ENCODE data around the gene EDC3. TPM values are rescaled to one million over a fixed set of nuclear protein-coding genes. Genes with fewer than 3 reads are reported as not detected.

EDC3 gene
- total and polyA plus RNA-seq, 11 donors: 7.3 to 23.0 (median 16.5) TPM

DNA sequence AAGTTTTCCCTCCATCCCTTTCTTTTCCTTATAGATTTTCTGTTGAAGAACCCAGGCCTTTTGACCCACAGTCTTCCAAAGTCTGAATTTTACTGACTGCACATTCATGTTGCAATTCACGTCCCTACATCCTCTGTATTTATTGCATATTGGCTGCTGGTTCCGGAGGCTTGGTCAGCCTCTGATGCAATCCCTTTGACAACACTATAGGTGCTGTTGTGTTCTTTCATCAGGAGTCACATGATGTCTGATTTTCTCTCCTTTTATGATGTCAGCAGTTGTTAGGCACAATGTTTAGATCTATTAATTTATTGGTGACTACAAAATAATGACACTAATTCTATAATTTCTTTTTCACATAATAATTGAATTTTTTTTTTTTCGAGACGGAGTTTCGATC, 20.8 kb upstream of the EDC3 start:
- H3K9me3 ChIP-seq: no peaks in the 10 kb centered on the region
- H3K36me3 ChIP-seq: no peaks in the 10 kb centered on the region
- no peak overlapping the region for H3K4me3 ChIP-seq
- peaks cover 0 to 10% (median 0%) of the 10 kb centered on the region in 12 donors for H3K4me1 ChIP-seq
- H3K27me3 ChIP-seq: no peaks in the 10 kb centered on the region
- no peak for TF ChIP-seq POLR2A (IDR thresholded peaks at IDR 0.05)
- TF ChIP-seq, protein P1, sequence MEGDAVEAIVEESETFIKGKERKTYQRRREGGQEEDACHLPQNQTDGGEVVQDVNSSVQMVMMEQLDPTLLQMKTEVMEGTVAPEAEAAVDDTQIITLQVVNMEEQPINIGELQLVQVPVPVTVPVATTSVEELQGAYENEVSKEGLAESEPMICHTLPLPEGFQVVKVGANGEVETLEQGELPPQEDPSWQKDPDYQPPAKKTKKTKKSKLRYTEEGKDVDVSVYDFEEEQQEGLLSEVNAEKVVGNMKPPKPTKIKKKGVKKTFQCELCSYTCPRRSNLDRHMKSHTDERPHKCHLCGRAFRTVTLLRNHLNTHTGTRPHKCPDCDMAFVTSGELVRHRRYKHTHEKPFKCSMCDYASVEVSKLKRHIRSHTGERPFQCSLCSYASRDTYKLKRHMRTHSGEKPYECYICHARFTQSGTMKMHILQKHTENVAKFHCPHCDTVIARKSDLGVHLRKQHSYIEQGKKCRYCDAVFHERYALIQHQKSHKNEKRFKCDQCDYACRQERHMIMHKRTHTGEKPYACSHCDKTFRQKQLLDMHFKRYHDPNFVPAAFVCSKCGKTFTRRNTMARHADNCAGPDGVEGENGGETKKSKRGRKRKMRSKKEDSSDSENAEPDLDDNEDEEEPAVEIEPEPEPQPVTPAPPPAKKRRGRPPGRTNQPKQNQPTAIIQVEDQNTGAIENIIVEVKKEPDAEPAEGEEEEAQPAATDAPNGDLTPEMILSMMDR (IDR thresholded peaks at IDR 0.05): no peak
- 73 to 87% (median 86%) methylated on average over 5 of the region's 5 CpGs for WGBS, 4 donors
- no peak overlapping the region for H3K27ac ChIP-seq
- intact Hi-C loops (cut with DNase I): no loop called here
- ATAC-seq (no peak), DNase-seq (no peak)

DNA sequence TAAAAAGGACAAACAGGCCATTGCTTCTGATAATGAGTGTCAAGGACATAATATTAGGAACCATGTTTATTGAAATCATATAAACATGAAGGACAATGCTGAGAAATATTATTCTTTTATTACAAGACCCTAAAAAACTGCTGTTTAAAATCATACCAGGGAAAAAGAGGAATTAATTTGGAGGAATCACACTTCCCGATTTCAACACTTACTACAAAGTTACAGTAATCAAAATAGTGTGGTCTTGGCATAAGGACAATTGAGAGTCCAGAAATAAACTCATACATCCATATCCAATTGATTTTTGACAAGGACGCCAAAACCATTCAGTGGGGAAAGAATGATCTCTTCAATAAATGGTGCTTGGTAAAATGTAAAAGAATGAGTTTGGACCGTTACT, 16.5 kb upstream of the EDC3 start:
- Histone ChIP-seq H3K27me3 (peaks cover 0 to 5% (median 0%) of the 10 kb centered on the region in 9 donors), H3K4me1 (peaks cover 0 to 17% (median 0%) of the 10 kb centered on the region in 12 donors), H3K27ac (no peak overlapping the region), H3K4me3 (no peak overlapping the region), H3K9me3 (no peaks in the 10 kb centered on the region), H3K36me3 (no peaks in the 10 kb centered on the region)
- DNase-seq (no peak), ATAC-seq (no peak)
- intact Hi-C loops (cut with DNase I): no loop called here
- WGBS, 4 donors: 78 to 87% (median 81%) methylated on average over 3 of the region's 3 CpGs
- TF ChIP-seq, protein P1 (IDR thresholded peaks at IDR 0.05): no peak
- no peak for TF ChIP-seq POLR2A (IDR thresholded peaks at IDR 0.05)

DNA sequence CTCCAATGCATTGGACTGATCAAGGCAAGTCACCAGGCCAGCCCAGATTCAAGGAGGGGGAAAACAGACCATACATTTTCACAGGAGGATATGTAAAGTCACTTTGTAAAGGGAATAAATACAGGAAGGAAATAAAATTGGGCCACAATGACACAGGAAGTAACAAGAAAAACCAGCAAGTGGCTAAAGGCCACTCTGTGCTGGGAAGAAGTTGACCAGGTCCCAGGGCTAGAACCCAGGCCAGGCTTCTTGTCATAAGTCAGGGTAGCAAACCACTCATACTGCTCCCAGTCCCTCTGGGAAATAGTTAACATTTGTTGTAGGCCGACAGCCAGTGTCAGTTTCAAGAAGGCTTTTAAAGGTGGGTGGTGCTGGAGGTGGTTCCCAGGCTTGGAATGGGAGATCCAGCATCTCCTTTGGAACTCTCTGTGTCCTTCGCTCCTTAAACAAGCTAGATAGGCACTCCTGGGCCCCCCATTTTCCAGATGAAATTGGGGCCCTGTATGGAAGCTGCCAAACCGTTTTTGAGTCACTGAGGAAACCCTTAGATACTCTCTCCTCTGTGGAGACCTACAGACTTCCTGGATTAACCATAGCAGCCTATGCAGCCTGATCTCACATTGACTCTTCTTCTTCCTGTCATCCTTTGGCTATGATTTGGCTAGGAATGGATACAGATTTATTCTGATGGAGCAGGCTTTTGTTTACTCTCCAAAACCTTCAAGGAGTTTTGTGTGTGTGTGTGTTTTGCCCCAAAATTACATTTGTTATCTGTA, 14.7 kb upstream of the EDC3 start:
- H3K9me3 ChIP-seq: no peaks in the 10 kb centered on the region
- TF ChIP-seq POLR2A (IDR thresholded peaks at IDR 0.05): no peak
- TF ChIP-seq, protein P1 (IDR thresholded peaks at IDR 0.05): no peak
- H3K27ac ChIP-seq: no peak overlapping the region
- 41 to 57% (median 46%) methylated on average over 3 of the region's 3 CpGs for WGBS, 4 donors
- no peak for ATAC-seq
- peaks cover 0 to 17% (median 0%) of the 10 kb centered on the region in 12 donors for H3K4me1 ChIP-seq
- H3K36me3 ChIP-seq: no peaks in the 10 kb centered on the region
- DNase-seq: no peak
- no peak overlapping the region for H3K4me3 ChIP-seq
- intact Hi-C loops (cut with DNase I): no loop called here
- H3K27me3 ChIP-seq: peaks cover 0 to 5% (median 0%) of the 10 kb centered on the region in 9 donors

DNA sequence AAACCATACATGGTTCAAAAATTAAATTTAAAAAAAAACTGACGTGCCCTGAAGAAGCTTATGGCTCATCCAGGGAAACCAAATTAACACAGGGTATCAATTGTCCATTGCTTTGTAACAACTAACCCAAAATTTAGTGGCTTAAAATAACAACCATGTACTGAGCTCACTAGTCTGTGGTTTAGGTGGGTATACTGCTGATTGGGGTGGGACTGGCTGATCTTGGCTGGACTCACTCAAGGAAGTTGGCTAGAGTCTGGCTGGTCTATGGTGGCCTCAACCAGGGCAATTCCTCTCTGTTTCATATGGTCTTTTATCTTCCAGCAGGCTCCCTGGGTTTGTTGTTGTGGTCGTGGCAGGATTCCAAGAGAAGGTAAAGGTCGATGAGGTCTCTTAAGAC, 14.1 kb upstream of the EDC3 start:
- H3K4me1 ChIP-seq: peaks cover 0 to 17% (median 0%) of the 10 kb centered on the region in 12 donors
- no peak overlapping the region for H3K4me3 ChIP-seq
- intact Hi-C loops (cut with DNase I): no loop called here
- no peak overlapping the region for H3K27ac ChIP-seq
- ATAC-seq (no peak), DNase-seq (no peak)
- H3K27me3 ChIP-seq: peaks cover 0 to 5% (median 0%) of the 10 kb centered on the region in 9 donors
- no peaks in the 10 kb centered on the region for H3K36me3 ChIP-seq
- H3K9me3 ChIP-seq: no peaks in the 10 kb centered on the region
- TF ChIP-seq POLR2A (IDR thresholded peaks at IDR 0.05): no peak
- TF ChIP-seq, protein P1 (IDR thresholded peaks at IDR 0.05): no peak
- 52 to 62% (median 58%) methylated on average over 3 of the region's 3 CpGs for WGBS, 4 donors

Data from heart left ventricle (tissue), 16 donors.